ENCODE measurements around the gene GNG13. TPM values are rescaled to one million over a fixed set of nuclear protein-coding genes. Genes with fewer than 3 reads are reported as not detected.

Gene GNG13
- total and polyA plus RNA-seq, 2 of the 4 experiments (the other 2 are of a cell fraction) = not detected

- Histone ChIP-seq H2AK5ac (ENCODE audit: low read depth, low read length) (no peak overlapping the region), H2AK9ac (replicated peaks; ENCODE audit: low read depth, low read length, poor library complexity) (no peak overlapping the region), H4K5ac (ENCODE audit: low read depth, low read length) (no peak overlapping the region), H3K9me3 (ENCODE audit: control insufficient read depth, insufficient read depth, low read length) (no peaks in the 10 kb centered on the region; the same call in 1 of the 2 replicates), H2BK20ac (ENCODE audit: low read depth, low read length) (no peak overlapping the region), H2AFZ (replicated peaks; ENCODE audit: low read length, poor library complexity) (no peak overlapping the region), H2BK15ac (ENCODE audit: low read depth, low read length) (no peak overlapping the region), H2BK120ac (ENCODE audit: low read depth, low read length) (no peak overlapping the region), H4K91ac (ENCODE audit: insufficient read depth, low read depth, low read length) (no peak overlapping the region), H3K4me3 (ENCODE audit: insufficient read depth, low read depth, low read length) (no peak overlapping the region), H2BK5ac (ENCODE audit: low read depth, low read length, poor library complexity, severe bottlenecking) (no peak overlapping the region), H3K36me3 (ENCODE audit: control insufficient read depth, insufficient read depth, low read length) (no peaks in the 10 kb centered on the region), H3K79me1 (ENCODE audit: low read depth in 1 of 2, low read length in 2 of 2) (no peaks in the 10 kb centered on the region), H3K4ac (ENCODE audit: low read depth, low read length) (no peak overlapping the region), H3K27me3 (ENCODE audit: control insufficient read depth, insufficient read depth, low read length) (peaks cover 27% of the 10 kb centered on the region), H3K18ac (ENCODE audit: low read depth, low read length) (no peak overlapping the region), H3K27ac (ENCODE audit: insufficient read depth, low read length) (no peak overlapping the region), H4K8ac (ENCODE audit: low read depth in 2 of 2, low read length in 2 of 2) (no peak overlapping the region), H3K14ac (replicated peaks; ENCODE audit: low read depth, low read length) (no peak overlapping the region), H3K4me1 (ENCODE audit: control insufficient read depth, insufficient read depth, low read length) (peaks cover 2% of the 10 kb centered on the region; the same call in 1 of the 2 replicates), H3K4me2 (ENCODE audit: low read depth, low read length) (no peak overlapping the region), H3K23ac (ENCODE audit: low read depth, low read length) (no peak overlapping the region), H3K9ac (ENCODE audit: low read depth, low read length) (no peak overlapping the region), H3K56ac (ENCODE audit: extremely low read depth, insufficient read depth, low read length) (no peak overlapping the region), H3K9me1 (ENCODE audit: insufficient read depth, low read length) (no peaks in the 10 kb centered on the region), H4K20me1 (ENCODE audit: insufficient read depth, low read length) (no peaks in the 10 kb centered on the region)
- TF ChIP-seq, protein P1, sequence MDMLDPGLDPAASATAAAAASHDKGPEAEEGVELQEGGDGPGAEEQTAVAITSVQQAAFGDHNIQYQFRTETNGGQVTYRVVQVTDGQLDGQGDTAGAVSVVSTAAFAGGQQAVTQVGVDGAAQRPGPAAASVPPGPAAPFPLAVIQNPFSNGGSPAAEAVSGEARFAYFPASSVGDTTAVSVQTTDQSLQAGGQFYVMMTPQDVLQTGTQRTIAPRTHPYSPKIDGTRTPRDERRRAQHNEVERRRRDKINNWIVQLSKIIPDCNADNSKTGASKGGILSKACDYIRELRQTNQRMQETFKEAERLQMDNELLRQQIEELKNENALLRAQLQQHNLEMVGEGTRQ (IDR thresholded peaks at IDR 0.05; ENCODE audit: low read depth, low read length) = no peak
- TF ChIP-seq FOS (IDR thresholded peaks at IDR 0.05; ENCODE audit: low read depth, low read length) = no peak
- no peak for TF ChIP-seq RFX5 (IDR thresholded peaks at IDR 0.05; ENCODE audit: low read depth, low read length)
- TF ChIP-seq CEBPB (IDR thresholded peaks at IDR 0.05; ENCODE audit: low read depth, low read length) = no peak
- intact Hi-C loops (cut with micrococcal nuclease) = no loop called here
- DNase-seq = no peak
- dilution Hi-C loops (cut with HindIII; ENCODE audit: low sequenced_read_pairs, unreplicated experiment) = no loop called here
- ATAC-seq (ENCODE audit: low read depth) = no peak
- no TSS peak for BruUV-seq (replicated peaks)
- ChIA-PET CTCF (no interaction called here), POLR2A (ENCODE audit: unreplicated experiment) (no interaction called here)
- in situ Hi-C loops (cut with MboI; ENCODE audit: low sequenced_read_pairs) = loop anchor here (25.0 kb wide), 1 partner anchor 394 kb away; no protein-coding TSS in a partner anchor
- WGBS, 2 experiments (ENCODE audit: extremely low coverage in 2 of 2, insufficient read length in 1 of 2) = 73% methylated on average over 1 of the region's 2 CpGs; no CpG with 5 or more reads in 1 of the 2 experiments
Observed at GRCh38 chr16:818592-818991, 18.1 kb upstream of the GNG13 start.

All from IMR-90 (cell line).